Activated CD8-positive, alpha-beta T cell treated with anti-CD3 and anti-CD28 coated beads, Interleukin-2, amount 10 ng/mL, durations not matched to agents 7 days and 5 days (primary cell): ENCODE results near the gene DTHD1. TPM values are rescaled to one million over a fixed set of nuclear protein-coding genes. Genes with fewer than 3 reads are reported as not detected.

Experiments used
- ATAC-seq: fragments of 150-1000 bp; cut with Tn5 transposase; one replicate; pipeline ENCODE4 v1.10.0; 2021; ENCODE audit warnings: moderate library complexity
- CTCF ChIA-PET: fragments of 350-600 bp; sonication (Branson Sonifier 250); formaldehyde crosslinking; loops from one replicate; lab custom pipeline; 2021; ENCODE audit warnings: antibody characterized with exemption; lab: Charles Lee
- POLR2A ChIA-PET: fragments of 350-600 bp; sonication (Branson Sonifier 250); formaldehyde crosslinking; loops from one replicate; lab custom pipeline; 2021; ENCODE audit warnings: antibody characterized with exemption; lab: Charles Lee
- DNase-seq: peaks from one replicate; pipeline ENCODE4 v3.0.0-alpha.2; 2020
- H3K27ac Mint-ChIP-seq: one replicate; pipeline ENCODE4 v1.8.0; 2021; ENCODE audit warnings: mild to moderate bottlenecking, mixed read lengths
- H3K27me3 Mint-ChIP-seq: one replicate; pipeline ENCODE4 v1.8.0; 2021; ENCODE audit warnings: low read depth, mixed read lengths
- H3K36me3 Mint-ChIP-seq: one replicate; pipeline ENCODE4 v1.8.0; 2021; ENCODE audit warnings: low read depth, mixed read lengths
- H3K4me1 Mint-ChIP-seq: one replicate; pipeline ENCODE4 v1.8.0; 2021; ENCODE audit warnings: low read depth, mixed read lengths
- H3K4me3 Mint-ChIP-seq: one replicate; pipeline ENCODE4 v1.8.0; 2021; ENCODE audit warnings: mild to moderate bottlenecking, mixed read lengths
- H3K9me3 Mint-ChIP-seq: one replicate; pipeline ENCODE4 v1.8.0; 2022; ENCODE audit warnings: mixed read lengths; ENCODE audit not compliant: insufficient read depth
- total RNA-seq, 2 experiments: library from RNA; stranded (reverse); gene quantifications; one replicate each; pipeline ENCODE4 v1.2.3, GENCODE V29; 2021

DTHD1 gene
- total RNA-seq, 2 experiments from 2014 or later = 0.26 TPM

GRCh38 chr4:36392024-36392423 is 110.6 kb downstream of the DTHD1 start:
- ChIA-PET POLR2A (no interaction called here), CTCF (interaction anchor here (0.6 to 1.8 kb wide), 6 partner anchors 11 to 1175 kb away, joined by 3 to 4 read pairs (median 3); no protein-coding TSS in a partner anchor)
- peaks cover 13% of the 10 kb centered on the region for H3K4me1 Mint-ChIP-seq
- DNase-seq (no peak), ATAC-seq (no peak)
- peaks cover 15% of the 10 kb centered on the region for H3K27me3 Mint-ChIP-seq
- no peak overlapping the region for H3K27ac Mint-ChIP-seq
- no peaks in the 10 kb centered on the region for H3K36me3 Mint-ChIP-seq
- no peak overlapping the region for H3K4me3 Mint-ChIP-seq
- H3K9me3 Mint-ChIP-seq = no peaks in the 10 kb centered on the region

GRCh38 chr4:36392916-36393315 is 111.5 kb downstream of the DTHD1 start:
- POLR2A ChIA-PET = no interaction called here
- ATAC-seq (no peak), DNase-seq (no peak)
- CTCF ChIA-PET = interaction anchor here (0.7 to 1.8 kb wide), 5 partner anchors 10 to 140 kb away, joined by 3 to 4 read pairs (median 3); no protein-coding TSS in a partner anchor
- no peak overlapping the region for H3K4me3 Mint-ChIP-seq
- H3K27ac Mint-ChIP-seq = no peak overlapping the region
- peaks cover 10% of the 10 kb centered on the region for H3K4me1 Mint-ChIP-seq
- H3K27me3 Mint-ChIP-seq = peaks cover 15% of the 10 kb centered on the region
- no peaks in the 10 kb centered on the region for H3K9me3 Mint-ChIP-seq
- H3K36me3 Mint-ChIP-seq = no peaks in the 10 kb centered on the region

Other genes with a start within 250 kb of the DTHD1 start
- 10 to 100 TPM; 34.7 to 35.5 TPM for gene ARAP2, start 37.1 kb upstream of the DTHD1 start, total RNA-seq